ENCODE data around the gene TSSK2.

Gene TSSK2

GRCh38 chr22:19168088-19168890 lies 37.2 kb downstream of the TSSK2 start:
- no peak overlapping the region for H3K4me3 ChIP-seq (ENCODE audit: low read depth, low read length)
- no peaks in the 10 kb centered on the region for H3K4me1 ChIP-seq (ENCODE audit: control insufficient read depth, insufficient read depth, low read length)
- POLR2A ChIA-PET: interaction anchor here (0.7 to 1.5 kb wide), 2 partner anchors 24 to 254 kb away, joined by 3 to 9 read pairs; partner anchors contain the start of gene ESS2
- H3K27ac ChIP-seq (ENCODE audit: extremely low read depth, low read depth, low read length): no peak overlapping the region
- no peak for TF ChIP-seq ZNF530 (tag by site-specific recombination; IDR thresholded peaks at IDR 0.05; ENCODE audit: low read depth)
- TF ChIP-seq ZEB2 (tag by site-specific recombination; IDR thresholded peaks at IDR 0.05): peak; percentile 99
- peak; percentile 68 for TF ChIP-seq CTCF (tag by site-specific recombination; IDR thresholded peaks at IDR 0.05)
- no peaks in the 10 kb centered on the region for H3K9me3 ChIP-seq (ENCODE audit: control insufficient read depth, insufficient read depth, low read depth, low read length)
- CTCF ChIA-PET: interaction anchor here (0.7 to 1.2 kb wide), 5 partner anchors 10 to 276 kb away, joined by 3 read pairs; no protein-coding TSS in a partner anchor
- H3K36me3 ChIP-seq (ENCODE audit: control insufficient read depth in 2 of 2, insufficient read depth in 1 of 2, low read length in 2 of 2): peaks cover 0 to 5% of the 10 kb centered on the region in 2 experiments; a peak in 1 of 3 replicates

- H3K27ac ChIP-seq (ENCODE audit: extremely low read depth, low read depth, low read length): no peak overlapping the region
- H3K4me3 ChIP-seq (ENCODE audit: low read depth, low read length): no peak overlapping the region
- H3K4me1 ChIP-seq (ENCODE audit: control insufficient read depth, insufficient read depth, low read length): no peaks in the 10 kb centered on the region
- no peaks in the 10 kb centered on the region for H3K9me3 ChIP-seq (ENCODE audit: control insufficient read depth, insufficient read depth, low read depth, low read length)
- H3K36me3 ChIP-seq (ENCODE audit: control insufficient read depth in 2 of 2, insufficient read depth in 1 of 2, low read length in 2 of 2): peaks cover 0 to 15% of the 10 kb centered on the region in 2 experiments; a peak in 1 of 3 replicates
- POLR2A ChIA-PET: interaction anchor here (0.6 to 0.7 kb wide), 2 partner anchors 65 to 253 kb away, joined by 3 to 6 read pairs; no protein-coding TSS in a partner anchor
- CTCF ChIA-PET: interaction anchor here (0.7 to 1.5 kb wide), 5 partner anchors 10 to 261 kb away, joined by 3 to 5 read pairs (median 3); partner anchors contain the start of gene SLC25A1
- TF ChIP-seq HOXC10 (CRISPR knock-in tag; IDR thresholded peaks at IDR 0.05) (no peak), KLF1 (tag by site-specific recombination; IDR thresholded peaks at IDR 0.05) (peak; percentile 42), ZNF623 (tag by site-specific recombination; IDR thresholded peaks at IDR 0.05) (0 out of 2 replicates have a peak, but pooled peaks have one; percentile 18), MZF1 (tag by site-specific recombination; IDR thresholded peaks at IDR 0.05; ENCODE audit: borderline replicate concordance) (0 out of 2 replicates have a peak, but pooled peaks have one; percentile 50), GLIS2 (tag by site-specific recombination; IDR thresholded peaks at IDR 0.05) (0 out of 2 replicates have a peak, but pooled peaks have one; percentile 25), ZNF548 (tag by site-specific recombination; IDR thresholded peaks at IDR 0.05) (no peak), ZBTB26 (tag by site-specific recombination; optimal IDR thresholded peaks at IDR 0.05) (peak; percentile 13)
Measured at GRCh38 chr22:19169002-19169946, 38.2 kb downstream of the TSSK2 start.

- POLR2A ChIA-PET: interaction anchor here (0.6 kb wide), 1 partner anchor 66 kb away, joined by 6 read pairs; no protein-coding TSS in a partner anchor
- Histone ChIP-seq H3K36me3 (ENCODE audit: control insufficient read depth in 2 of 2, insufficient read depth in 1 of 2, low read length in 2 of 2) (peaks cover 0 to 20% of the 10 kb centered on the region in 2 experiments; a peak in 1 of 3 replicates), H3K4me1 (ENCODE audit: control insufficient read depth, insufficient read depth, low read length) (no peaks in the 10 kb centered on the region), H3K9me3 (ENCODE audit: control insufficient read depth, insufficient read depth, low read depth, low read length) (no peaks in the 10 kb centered on the region), H3K27ac (ENCODE audit: extremely low read depth, low read depth, low read length) (no peak overlapping the region), H3K4me3 (ENCODE audit: low read depth, low read length) (no peak overlapping the region)
- TF ChIP-seq OVOL3 (tag by site-specific recombination; IDR thresholded peaks at IDR 0.05): no peak
- TF ChIP-seq ZNF24 (tag by site-specific recombination; IDR thresholded peaks at IDR 0.05): no peak
- no peak for TF ChIP-seq REST (tag by site-specific recombination; IDR thresholded peaks at IDR 0.05)
- no peak for TF ChIP-seq ZBTB1 (tag by site-specific recombination; IDR thresholded peaks at IDR 0.05)
- no peak for TF ChIP-seq ZNF394 (tag by site-specific recombination; IDR thresholded peaks at IDR 0.05; ENCODE audit: borderline replicate concordance)
- no peak for TF ChIP-seq GLI2 (tag by site-specific recombination; IDR thresholded peaks at IDR 0.05; ENCODE audit: borderline replicate concordance, low read depth)
- no peak for TF ChIP-seq ZNF677 (tag by site-specific recombination; IDR thresholded peaks at IDR 0.05)
- no peak for TF ChIP-seq SP3 (tag by site-specific recombination; IDR thresholded peaks at IDR 0.05)
- TF ChIP-seq ZNF692 (tag by site-specific recombination; IDR thresholded peaks at IDR 0.05): no peak
- no peak for TF ChIP-seq ZNF626 (tag by site-specific recombination; IDR thresholded peaks at IDR 0.05)
- CTCF ChIA-PET: interaction anchor here (0.5 to 1.5 kb wide), 3 partner anchors 9 to 474 kb away, joined by 3 to 5 read pairs (median 3); partner anchors contain the start of gene SLC25A1
Measured at GRCh38 chr22:19169947-19170318, 38.8 kb downstream of the TSSK2 start.
